Mucosa of descending colon (tissue), 3 donors: Measurements from ENCODE around the gene KCNT1. TPM values are rescaled to one million over a fixed set of nuclear protein-coding genes. Genes with fewer than 3 reads are reported as not detected.

Source experiments
- ATAC-seq: fragments of 200-7000 bp; cut with Tn5 transposase; one replicate; pipeline ENCODE4 v1.9.1; 2020; ENCODE audit warnings: mild to moderate bottlenecking, moderate library complexity
- DNase-seq, 3 donors: peaks; one replicate each; pipeline ENCODE4 v3.0.0-alpha.2; 2020
- H3K36me3 ChIP-seq: fragments of 200-600 bp; one replicate; pipeline ENCODE4 v1.8.0; 2021; ENCODE audit warnings: low read depth, mild to moderate bottlenecking
- H3K4me1 ChIP-seq: fragments of 200-600 bp; one replicate; pipeline ENCODE4 v1.8.0; 2021; ENCODE audit warnings: low read depth, mild to moderate bottlenecking
- H3K4me3 ChIP-seq: fragments of 200-600 bp; one replicate; pipeline ENCODE4 v1.8.0; 2021; ENCODE audit warnings: mild to moderate bottlenecking
- H3K9me3 ChIP-seq: fragments of 200-600 bp; one replicate; pipeline ENCODE4 v1.8.0; 2021; ENCODE audit warnings: mild to moderate bottlenecking
- intact Hi-C, 2 donors: fragments of 100-400 bp; cut with DNase I in 1 of 2; cut with micrococcal nuclease in 1 of 2; formaldehyde crosslinking; loops; one replicate each; pipeline versions ENCODE4 v1.11.0 to v1.11.1; 2022; cut with DNase I, micrococcal nuclease
- total RNA-seq, 3 donors: library from RNA; stranded (reverse); fragmentation: NEBNext Ultra II Directional in 2 of 3; extraction: Animal tissue kit (Norgen Biotek cat#: 25700) in 2 of 3; gene quantifications; one replicate each; pipeline versions ENCODE4 v1.2.1 to v1.2.4, GENCODE V29; 2021 to 2023
- TF ChIP-seq, protein P1 (sequence below): fragments of 200-600 bp; IDR thresholded peaks from one replicate; pipeline ENCODE4 v1.8.0; 2022; ENCODE audit warnings: antibody characterized with exemption, mild to moderate bottlenecking
- donor health status: DM: no; HTN: no; CAD: no; lungs with moderate emphysema.
- donor health status: DM: no; HTN: no; CAD: no.
- donor health status: DM: no; HTN: yes; CAD: no.

Gene KCNT1
- total RNA-seq, 3 donors from 2014 or later: 0.22 to 0.60 TPM; not detected in 1

DNA sequence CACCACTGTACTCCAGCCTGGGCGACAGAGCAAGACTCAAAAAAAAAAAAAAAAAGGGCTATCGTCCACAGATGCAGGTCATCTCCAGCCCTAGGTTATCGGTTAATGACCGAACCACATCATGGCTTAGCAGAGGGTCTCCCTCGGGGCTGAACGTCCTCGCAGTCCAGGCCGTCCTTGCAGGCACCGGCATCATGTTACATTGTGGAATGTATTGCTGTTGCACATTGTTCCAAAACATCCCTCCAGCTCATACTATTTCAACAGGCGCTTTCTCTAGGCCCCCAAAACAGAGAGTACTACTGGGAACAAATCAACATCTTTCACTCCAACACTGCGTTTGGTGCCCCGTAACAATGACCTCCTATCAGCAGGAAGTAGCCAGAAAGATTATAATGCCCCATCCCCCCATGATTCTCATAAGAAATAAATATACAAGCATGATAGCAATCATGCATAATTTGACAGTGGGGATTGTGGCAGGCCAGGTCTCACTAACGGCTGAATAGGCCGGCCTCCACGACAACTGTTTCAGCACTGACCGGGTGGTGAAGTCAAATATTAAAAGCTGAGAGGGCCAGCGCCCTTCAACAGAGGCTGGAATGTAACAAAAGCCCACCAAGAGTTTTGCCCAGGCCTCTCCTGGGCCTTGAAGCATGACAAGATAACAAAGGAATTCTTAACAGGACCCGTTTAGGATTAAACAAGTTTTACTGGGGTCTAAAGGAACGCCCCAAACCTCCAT is 40.0 kb upstream of the KCNT1 start:
- ATAC-seq (no peak), DNase-seq (no peak)
- intact Hi-C loops: no loop called here
- H3K9me3 ChIP-seq: no peaks in the 10 kb centered on the region
- H3K4me1 ChIP-seq: no peaks in the 10 kb centered on the region
- TF ChIP-seq, protein P1, sequence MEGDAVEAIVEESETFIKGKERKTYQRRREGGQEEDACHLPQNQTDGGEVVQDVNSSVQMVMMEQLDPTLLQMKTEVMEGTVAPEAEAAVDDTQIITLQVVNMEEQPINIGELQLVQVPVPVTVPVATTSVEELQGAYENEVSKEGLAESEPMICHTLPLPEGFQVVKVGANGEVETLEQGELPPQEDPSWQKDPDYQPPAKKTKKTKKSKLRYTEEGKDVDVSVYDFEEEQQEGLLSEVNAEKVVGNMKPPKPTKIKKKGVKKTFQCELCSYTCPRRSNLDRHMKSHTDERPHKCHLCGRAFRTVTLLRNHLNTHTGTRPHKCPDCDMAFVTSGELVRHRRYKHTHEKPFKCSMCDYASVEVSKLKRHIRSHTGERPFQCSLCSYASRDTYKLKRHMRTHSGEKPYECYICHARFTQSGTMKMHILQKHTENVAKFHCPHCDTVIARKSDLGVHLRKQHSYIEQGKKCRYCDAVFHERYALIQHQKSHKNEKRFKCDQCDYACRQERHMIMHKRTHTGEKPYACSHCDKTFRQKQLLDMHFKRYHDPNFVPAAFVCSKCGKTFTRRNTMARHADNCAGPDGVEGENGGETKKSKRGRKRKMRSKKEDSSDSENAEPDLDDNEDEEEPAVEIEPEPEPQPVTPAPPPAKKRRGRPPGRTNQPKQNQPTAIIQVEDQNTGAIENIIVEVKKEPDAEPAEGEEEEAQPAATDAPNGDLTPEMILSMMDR: no peak
- H3K36me3 ChIP-seq: no peaks in the 10 kb centered on the region
- H3K4me3 ChIP-seq: no peak overlapping the region

GRCh38 chr9:135662758-135663450 is 39.1 kb upstream of the KCNT1 start, which contains the start of gene LCN9:
TSS of gene LCN9 (plus strand) at chr9:135663309. CDS start at chr9:135663322, 13 bp downstream.
- Histone ChIP-seq H3K36me3 (no peaks in the 10 kb centered on the region), H3K4me3 (no peak within 1 kb of the TSS), H3K9me3 (no peaks in the 10 kb centered on the region), H3K4me1 (no peaks in the 10 kb centered on the region)
- TF ChIP-seq, protein P1: no peak
- DNase-seq (no peak), ATAC-seq (no peak)
- intact Hi-C loops: no loop called here

- intact Hi-C loops: no loop called here
- no peaks in the 10 kb centered on the region for H3K9me3 ChIP-seq
- DNase-seq (no peak), ATAC-seq (no peak)
- H3K36me3 ChIP-seq: no peaks in the 10 kb centered on the region
- TF ChIP-seq, protein P1: no peak
- no peaks in the 10 kb centered on the region for H3K4me1 ChIP-seq
- no peak overlapping the region for H3K4me3 ChIP-seq
Observed at GRCh38 chr9:135663451-135663770, 38.6 kb upstream of the KCNT1 start.

GRCh38 chr9:135663857-135664256 is 38.1 kb upstream of the KCNT1 start:
- no peaks in the 10 kb centered on the region for H3K36me3 ChIP-seq
- H3K4me1 ChIP-seq: no peaks in the 10 kb centered on the region
- TF ChIP-seq, protein P1: no peak
- H3K4me3 ChIP-seq: no peak overlapping the region
- intact Hi-C loops: no loop called here
- no peak for DNase-seq
- ATAC-seq: no peak
- H3K9me3 ChIP-seq: no peaks in the 10 kb centered on the region

GRCh38 chr9:135664266-135664665 is 37.7 kb upstream of the KCNT1 start:
- no peaks in the 10 kb centered on the region for H3K9me3 ChIP-seq
- ATAC-seq (no peak), DNase-seq (no peak)
- no peak overlapping the region for H3K4me3 ChIP-seq
- no peaks in the 10 kb centered on the region for H3K36me3 ChIP-seq
- TF ChIP-seq, protein P1: no peak
- intact Hi-C loops: no loop called here
- H3K4me1 ChIP-seq: no peaks in the 10 kb centered on the region
